OCI-LY1 (cell line): ENCODE measurements around the gene CFAP73.

Experiments
- CTCF ChIP-seq: fragments of 200-600 bp; sonication (generic), shearing (Covaris generic); IDR thresholded peaks from 2 replicates; pipeline ENCODE4 v1.5.1; 2017; ENCODE audit warnings: mild to moderate bottlenecking, antibody characterized with exemption, low read length, moderate library complexity, mixed read lengths
- EZH2 ChIP-seq: fragments of 200-600 bp; sonication (generic), shearing (Covaris generic); IDR thresholded peaks from 2 replicates; pipeline ENCODE4 v1.8.0; 2017; ENCODE audit warnings: borderline replicate concordance, mixed run types, mild to moderate bottlenecking, antibody characterized with exemption, low read length, moderate library complexity, mixed read lengths

GRCh38 chr12:113208041-113208934 lies 58.8 kb downstream of the CFAP73 start:
- TF ChIP-seq CTCF (no peak), EZH2 (no peak)
